GM23338 (cell line): ENCODE data around the gene ERBB4. TPM values are rescaled to one million over a fixed set of nuclear protein-coding genes. Genes with fewer than 3 reads are reported as not detected.

Experiments
- ATAC-seq: fragments of 200-7000 bp; cut with Tn5 transposase; 3 replicates; pipeline ENCODE4 v1.9.1; 2020
- DNase-seq: peaks from one replicate; pipeline ENCODE4 v3.0.0-alpha.2; 2015; ENCODE audit warnings: low spot score
- H2AFZ ChIP-seq: fragments of 200-600 bp; sonication (generic); 2 replicates; pipeline ENCODE4 v1.8.0; 2016; ENCODE audit warnings: antibody characterized with exemption, mild to moderate bottlenecking, moderate library complexity
- H3F3A ChIP-seq: fragments of 200-600 bp; sonication (generic); replicated peaks from 2 replicates; pipeline ENCODE4 v1.8.0; 2017; ENCODE audit warnings: antibody characterized with exemption, mixed run types, low read depth
- H3K27ac ChIP-seq: fragments of 200-600 bp; sonication (generic); 2 replicates; pipeline ENCODE4 v1.6.1; 2016; ENCODE audit warnings: low read depth
- H3K27me3 ChIP-seq: fragments of 200-600 bp; sonication (generic); 2 replicates; pipeline ENCODE4 v1.8.0; 2016; ENCODE audit warnings: mild to moderate bottlenecking, mixed run types, moderate library complexity; ENCODE audit not compliant: insufficient read depth
- H3K36me3 ChIP-seq: fragments of 200-600 bp; sonication (generic); 2 replicates; pipeline ENCODE4 v1.8.0; 2016; ENCODE audit warnings: mild to moderate bottlenecking; ENCODE audit not compliant: insufficient read depth
- H3K4me1 ChIP-seq: fragments of 200-600 bp; sonication (generic); 2 replicates; pipeline ENCODE4 v1.8.0; 2016; ENCODE audit warnings: mild to moderate bottlenecking, moderate library complexity; ENCODE audit not compliant: insufficient read depth
- H3K4me2 ChIP-seq: fragments of 200-600 bp; sonication (generic); 2 replicates; pipeline ENCODE4 v1.7.1; 2017; ENCODE audit warnings: mixed run types
- H3K4me3 ChIP-seq: fragments of 200-600 bp; sonication (generic); 2 replicates; pipeline ENCODE4 v1.6.1; 2016; ENCODE audit warnings: mixed run types
- H3K79me2 ChIP-seq: fragments of 200-600 bp; sonication (generic); replicated peaks from 2 replicates; pipeline ENCODE4 v1.8.0; 2017; ENCODE audit warnings: mild to moderate bottlenecking; ENCODE audit not compliant: insufficient read depth
- H3K9me2 ChIP-seq: fragments of 200-600 bp; sonication (generic); 2 replicates; pipeline ENCODE4 v1.8.0; 2017; ENCODE audit not compliant: insufficient read depth
- H4K20me1 ChIP-seq: fragments of 200-600 bp; sonication (generic); replicated peaks from 2 replicates; pipeline ENCODE4 v1.8.0; 2017; ENCODE audit warnings: mild to moderate bottlenecking; ENCODE audit not compliant: insufficient read depth
- H3K27ac Mint-ChIP-seq: 2 replicates; pipeline ENCODE4 v1.8.0; 2020; ENCODE audit warnings: inconsistent platforms, mild to moderate bottlenecking, moderate library complexity, mixed read lengths
- H3K27me3 Mint-ChIP-seq: 3 replicates; pipeline ENCODE4 v1.8.0; 2022; ENCODE audit warnings: low read depth, mild to moderate bottlenecking, moderate library complexity, mixed read lengths, inconsistent platforms; ENCODE audit not compliant: insufficient read depth, poor library complexity
- H3K36me3 Mint-ChIP-seq: 3 replicates; pipeline ENCODE4 v1.8.0; 2021; ENCODE audit warnings: low read depth, mild to moderate bottlenecking, inconsistent platforms, moderate library complexity, mixed read lengths
- H3K4me1 Mint-ChIP-seq: 3 replicates; pipeline ENCODE4 v1.8.0; 2020; ENCODE audit warnings: mild to moderate bottlenecking, inconsistent platforms, mixed read lengths
- H3K4me3 Mint-ChIP-seq: 3 replicates; pipeline ENCODE4 v1.8.0; 2021; ENCODE audit warnings: moderate library complexity, mild to moderate bottlenecking, inconsistent platforms, mixed read lengths
- H3K9me3 Mint-ChIP-seq: 3 replicates; pipeline ENCODE4 v1.8.0; 2020; ENCODE audit warnings: moderate library complexity, mild to moderate bottlenecking, inconsistent platforms, mixed read lengths
- CREB1 ChIP-seq: fragments of 250-450 bp; sonication (Bioruptor Pico); IDR thresholded peaks from 2 replicates; pipeline ENCODE4 v1.5.0; 2020; ENCODE audit warnings: low read depth, mild to moderate bottlenecking, moderate library complexity
- EZH2 ChIP-seq: fragments of 200-600 bp; sonication (generic); IDR thresholded peaks from one replicate; pipeline ENCODE4 v1.8.0; 2017; ENCODE audit warnings: antibody characterized with exemption, mild to moderate bottlenecking, low read depth; ENCODE audit not compliant: unreplicated experiment
- JUNB ChIP-seq: IDR thresholded peaks from one replicate; pipeline ENCODE4 v1.6.1; 2016; ENCODE audit warnings: antibody characterized with exemption; ENCODE audit not compliant: unreplicated experiment
- POLR2AphosphoS5 ChIP-seq: IDR thresholded peaks from 2 replicates; pipeline ENCODE4 v1.6.1; 2016; ENCODE audit warnings: antibody characterized with exemption, low read depth
- STAT1 ChIP-seq: IDR thresholded peaks from one replicate; pipeline ENCODE4 v1.6.1; 2016; ENCODE audit warnings: antibody characterized with exemption; ENCODE audit not compliant: unreplicated experiment
- ZNF114 ChIP-seq: fragments of 250-450 bp; sonication (Bioruptor Pico); IDR thresholded peaks from 2 replicates; pipeline ENCODE4 v1.5.0; 2020; ENCODE audit warnings: mild to moderate bottlenecking, moderate library complexity
- ZNF331 ChIP-seq: fragments of 250-450 bp; sonication (Bioruptor Pico); IDR thresholded peaks from 2 replicates; pipeline ENCODE4 v1.5.0; 2020; ENCODE audit warnings: low read depth, mild to moderate bottlenecking, moderate library complexity
- polyA plus RNA-seq: library from polyadenylated mRNA; unstranded; fragments of >200 nt; fragmentation: Nextera tagmentation; extraction: Ambion mirVana; gene quantifications from 2 replicates; pipeline ENCODE4 v1.2.1, GENCODE V29; 2016
- total RNA-seq: library from RNA; depleted of rRNA; stranded (reverse); fragments of >200 nt; shearing (Covaris generic); gene quantifications from 2 replicates; pipeline ENCODE4 v1.2.3, GENCODE V29; 2014
- TF ChIP-seq, protein P1 (sequence below): IDR thresholded peaks from one replicate; pipeline ENCODE4 v1.6.1; 2018; ENCODE audit warnings: antibody characterized with exemption; ENCODE audit not compliant: unreplicated experiment
- TF ChIP-seq, protein P2 (sequence below): IDR thresholded peaks from 2 replicates; pipeline ENCODE4 v1.6.1; 2016; ENCODE audit warnings: antibody characterized with exemption
- TF ChIP-seq, protein P3 (sequence below), 2 experiments: fragments of 200-600 bp in 1 of 2; sonication (generic) in 1 of 2; conservative IDR thresholded peaks; 2 replicates each; pipeline versions ENCODE4 v1.5.1 to v1.6.1; 2016 to 2017; ENCODE audit warnings: antibody characterized with exemption in 2 of 2, low read depth in 2 of 2, mild to moderate bottlenecking in 2 of 2, moderate library complexity in 1 of 2
- TF ChIP-seq, protein P4 (sequence below): fragments of 250-450 bp; sonication (Bioruptor Pico); IDR thresholded peaks from 2 replicates; pipeline ENCODE4 v1.5.0; 2020; ENCODE audit warnings: mild to moderate bottlenecking, moderate library complexity

Gene ERBB4
- total and polyA plus RNA-seq, 2 experiments from 2014 or later: 0.73 to 1.1 TPM

DNA sequence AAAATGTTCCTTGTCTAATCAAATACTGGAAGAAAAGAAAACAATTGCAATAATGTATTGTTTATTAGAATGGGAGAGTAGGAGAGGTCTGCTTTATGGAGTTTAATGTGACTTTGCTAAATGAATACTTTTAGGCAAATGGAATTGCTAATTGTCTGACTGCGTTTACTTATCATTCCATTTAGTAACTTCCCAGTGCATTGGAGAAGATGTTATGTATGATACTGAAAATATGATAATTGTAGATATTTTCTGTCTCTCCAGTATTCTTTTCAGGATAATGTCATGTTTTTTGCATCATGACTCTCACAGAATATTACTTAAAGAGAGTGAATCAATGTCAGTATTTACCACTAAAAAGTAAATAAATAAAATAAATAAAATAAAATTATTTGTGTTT, 8.1 kb upstream of the ERBB4 start:
- Mint-ChIP-seq H3K27ac (no peak overlapping the region), H3K36me3 (no peaks in the 10 kb centered on the region), H3K4me1 (peaks cover 10% of the 10 kb centered on the region; the same call in 2 of the 3 replicates), H3K9me3 (no peaks in the 10 kb centered on the region), H3K4me3 (no peak overlapping the region), H3K27me3 (no peaks in the 10 kb centered on the region)
- TF ChIP-seq, protein P1, sequence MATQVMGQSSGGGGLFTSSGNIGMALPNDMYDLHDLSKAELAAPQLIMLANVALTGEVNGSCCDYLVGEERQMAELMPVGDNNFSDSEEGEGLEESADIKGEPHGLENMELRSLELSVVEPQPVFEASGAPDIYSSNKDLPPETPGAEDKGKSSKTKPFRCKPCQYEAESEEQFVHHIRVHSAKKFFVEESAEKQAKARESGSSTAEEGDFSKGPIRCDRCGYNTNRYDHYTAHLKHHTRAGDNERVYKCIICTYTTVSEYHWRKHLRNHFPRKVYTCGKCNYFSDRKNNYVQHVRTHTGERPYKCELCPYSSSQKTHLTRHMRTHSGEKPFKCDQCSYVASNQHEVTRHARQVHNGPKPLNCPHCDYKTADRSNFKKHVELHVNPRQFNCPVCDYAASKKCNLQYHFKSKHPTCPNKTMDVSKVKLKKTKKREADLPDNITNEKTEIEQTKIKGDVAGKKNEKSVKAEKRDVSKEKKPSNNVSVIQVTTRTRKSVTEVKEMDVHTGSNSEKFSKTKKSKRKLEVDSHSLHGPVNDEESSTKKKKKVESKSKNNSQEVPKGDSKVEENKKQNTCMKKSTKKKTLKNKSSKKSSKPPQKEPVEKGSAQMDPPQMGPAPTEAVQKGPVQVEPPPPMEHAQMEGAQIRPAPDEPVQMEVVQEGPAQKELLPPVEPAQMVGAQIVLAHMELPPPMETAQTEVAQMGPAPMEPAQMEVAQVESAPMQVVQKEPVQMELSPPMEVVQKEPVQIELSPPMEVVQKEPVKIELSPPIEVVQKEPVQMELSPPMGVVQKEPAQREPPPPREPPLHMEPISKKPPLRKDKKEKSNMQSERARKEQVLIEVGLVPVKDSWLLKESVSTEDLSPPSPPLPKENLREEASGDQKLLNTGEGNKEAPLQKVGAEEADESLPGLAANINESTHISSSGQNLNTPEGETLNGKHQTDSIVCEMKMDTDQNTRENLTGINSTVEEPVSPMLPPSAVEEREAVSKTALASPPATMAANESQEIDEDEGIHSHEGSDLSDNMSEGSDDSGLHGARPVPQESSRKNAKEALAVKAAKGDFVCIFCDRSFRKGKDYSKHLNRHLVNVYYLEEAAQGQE: no peak
- TF ChIP-seq, protein P2, sequence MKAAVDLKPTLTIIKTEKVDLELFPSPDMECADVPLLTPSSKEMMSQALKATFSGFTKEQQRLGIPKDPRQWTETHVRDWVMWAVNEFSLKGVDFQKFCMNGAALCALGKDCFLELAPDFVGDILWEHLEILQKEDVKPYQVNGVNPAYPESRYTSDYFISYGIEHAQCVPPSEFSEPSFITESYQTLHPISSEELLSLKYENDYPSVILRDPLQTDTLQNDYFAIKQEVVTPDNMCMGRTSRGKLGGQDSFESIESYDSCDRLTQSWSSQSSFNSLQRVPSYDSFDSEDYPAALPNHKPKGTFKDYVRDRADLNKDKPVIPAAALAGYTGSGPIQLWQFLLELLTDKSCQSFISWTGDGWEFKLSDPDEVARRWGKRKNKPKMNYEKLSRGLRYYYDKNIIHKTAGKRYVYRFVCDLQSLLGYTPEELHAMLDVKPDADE: no peak
- TF ChIP-seq, protein P3, sequence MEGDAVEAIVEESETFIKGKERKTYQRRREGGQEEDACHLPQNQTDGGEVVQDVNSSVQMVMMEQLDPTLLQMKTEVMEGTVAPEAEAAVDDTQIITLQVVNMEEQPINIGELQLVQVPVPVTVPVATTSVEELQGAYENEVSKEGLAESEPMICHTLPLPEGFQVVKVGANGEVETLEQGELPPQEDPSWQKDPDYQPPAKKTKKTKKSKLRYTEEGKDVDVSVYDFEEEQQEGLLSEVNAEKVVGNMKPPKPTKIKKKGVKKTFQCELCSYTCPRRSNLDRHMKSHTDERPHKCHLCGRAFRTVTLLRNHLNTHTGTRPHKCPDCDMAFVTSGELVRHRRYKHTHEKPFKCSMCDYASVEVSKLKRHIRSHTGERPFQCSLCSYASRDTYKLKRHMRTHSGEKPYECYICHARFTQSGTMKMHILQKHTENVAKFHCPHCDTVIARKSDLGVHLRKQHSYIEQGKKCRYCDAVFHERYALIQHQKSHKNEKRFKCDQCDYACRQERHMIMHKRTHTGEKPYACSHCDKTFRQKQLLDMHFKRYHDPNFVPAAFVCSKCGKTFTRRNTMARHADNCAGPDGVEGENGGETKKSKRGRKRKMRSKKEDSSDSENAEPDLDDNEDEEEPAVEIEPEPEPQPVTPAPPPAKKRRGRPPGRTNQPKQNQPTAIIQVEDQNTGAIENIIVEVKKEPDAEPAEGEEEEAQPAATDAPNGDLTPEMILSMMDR (conservative IDR thresholded peaks at IDR 0.05; ENCODE audit: low read depth in 2 of 2): no peak
- TF ChIP-seq ZNF114 (CRISPR knock-in tag) (no peak), ZNF331 (CRISPR knock-in tag) (no peak), EZH2 (no peak), STAT1 (no peak), POLR2AphosphoS5 (no peak), CREB1 (CRISPR knock-in tag) (no peak), JUNB (no peak)
- TF ChIP-seq, protein P4, sequence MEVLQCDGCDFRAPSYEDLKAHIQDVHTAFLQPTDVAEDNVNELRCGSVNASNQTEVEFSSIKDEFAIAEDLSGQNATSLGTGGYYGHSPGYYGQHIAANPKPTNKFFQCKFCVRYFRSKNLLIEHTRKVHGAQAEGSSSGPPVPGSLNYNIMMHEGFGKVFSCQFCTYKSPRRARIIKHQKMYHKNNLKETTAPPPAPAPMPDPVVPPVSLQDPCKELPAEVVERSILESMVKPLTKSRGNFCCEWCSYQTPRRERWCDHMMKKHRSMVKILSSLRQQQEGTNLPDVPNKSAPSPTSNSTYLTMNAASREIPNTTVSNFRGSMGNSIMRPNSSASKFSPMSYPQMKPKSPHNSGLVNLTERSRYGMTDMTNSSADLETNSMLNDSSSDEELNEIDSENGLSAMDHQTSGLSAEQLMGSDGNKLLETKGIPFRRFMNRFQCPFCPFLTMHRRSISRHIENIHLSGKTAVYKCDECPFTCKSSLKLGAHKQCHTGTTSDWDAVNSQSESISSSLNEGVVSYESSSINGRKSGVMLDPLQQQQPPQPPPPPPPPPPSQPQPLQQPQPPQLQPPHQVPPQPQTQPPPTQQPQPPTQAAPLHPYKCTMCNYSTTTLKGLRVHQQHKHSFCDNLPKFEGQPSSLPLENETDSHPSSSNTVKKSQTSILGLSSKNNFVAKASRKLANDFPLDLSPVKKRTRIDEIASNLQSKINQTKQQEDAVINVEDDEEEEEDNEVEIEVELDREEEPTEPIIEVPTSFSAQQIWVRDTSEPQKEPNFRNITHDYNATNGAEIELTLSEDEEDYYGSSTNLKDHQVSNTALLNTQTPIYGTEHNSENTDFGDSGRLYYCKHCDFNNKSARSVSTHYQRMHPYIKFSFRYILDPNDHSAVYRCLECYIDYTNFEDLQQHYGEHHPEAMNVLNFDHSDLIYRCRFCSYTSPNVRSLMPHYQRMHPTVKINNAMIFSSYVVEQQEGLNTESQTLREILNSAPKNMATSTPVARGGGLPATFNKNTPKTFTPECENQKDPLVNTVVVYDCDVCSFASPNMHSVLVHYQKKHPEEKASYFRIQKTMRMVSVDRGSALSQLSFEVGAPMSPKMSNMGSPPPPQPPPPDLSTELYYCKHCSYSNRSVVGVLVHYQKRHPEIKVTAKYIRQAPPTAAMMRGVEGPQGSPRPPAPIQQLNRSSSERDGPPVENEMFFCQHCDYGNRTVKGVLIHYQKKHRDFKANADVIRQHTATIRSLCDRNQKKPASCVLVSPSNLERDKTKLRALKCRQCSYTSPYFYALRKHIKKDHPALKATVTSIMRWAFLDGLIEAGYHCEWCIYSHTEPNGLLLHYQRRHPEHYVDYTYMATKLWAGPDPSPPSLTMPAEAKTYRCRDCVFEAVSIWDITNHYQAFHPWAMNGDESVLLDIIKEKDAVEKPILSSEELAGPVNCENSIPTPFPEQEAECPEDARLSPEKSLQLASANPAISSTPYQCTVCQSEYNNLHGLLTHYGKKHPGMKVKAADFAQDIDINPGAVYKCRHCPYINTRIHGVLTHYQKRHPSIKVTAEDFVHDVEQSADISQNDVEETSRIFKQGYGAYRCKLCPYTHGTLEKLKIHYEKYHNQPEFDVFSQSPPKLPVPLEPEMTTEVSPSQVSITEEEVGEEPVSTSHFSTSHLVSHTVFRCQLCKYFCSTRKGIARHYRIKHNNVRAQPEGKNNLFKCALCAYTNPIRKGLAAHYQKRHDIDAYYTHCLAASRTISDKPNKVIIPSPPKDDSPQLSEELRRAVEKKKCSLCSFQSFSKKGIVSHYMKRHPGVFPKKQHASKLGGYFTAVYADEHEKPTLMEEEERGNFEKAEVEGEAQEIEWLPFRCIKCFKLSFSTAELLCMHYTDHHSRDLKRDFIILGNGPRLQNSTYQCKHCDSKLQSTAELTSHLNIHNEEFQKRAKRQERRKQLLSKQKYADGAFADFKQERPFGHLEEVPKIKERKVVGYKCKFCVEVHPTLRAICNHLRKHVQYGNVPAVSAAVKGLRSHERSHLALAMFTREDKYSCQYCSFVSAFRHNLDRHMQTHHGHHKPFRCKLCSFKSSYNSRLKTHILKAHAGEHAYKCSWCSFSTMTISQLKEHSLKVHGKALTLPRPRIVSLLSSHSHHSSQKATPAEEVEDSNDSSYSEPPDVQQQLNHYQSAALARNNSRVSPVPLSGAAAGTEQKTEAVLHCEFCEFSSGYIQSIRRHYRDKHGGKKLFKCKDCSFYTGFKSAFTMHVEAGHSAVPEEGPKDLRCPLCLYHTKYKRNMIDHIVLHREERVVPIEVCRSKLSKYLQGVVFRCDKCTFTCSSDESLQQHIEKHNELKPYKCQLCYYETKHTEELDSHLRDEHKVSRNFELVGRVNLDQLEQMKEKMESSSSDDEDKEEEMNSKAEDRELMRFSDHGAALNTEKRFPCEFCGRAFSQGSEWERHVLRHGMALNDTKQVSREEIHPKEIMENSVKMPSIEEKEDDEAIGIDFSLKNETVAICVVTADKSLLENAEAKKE: no peak
- Histone ChIP-seq H3K4me2 (no peak overlapping the region), H3K4me3 (no peak overlapping the region), H3K4me1 (no peaks in the 10 kb centered on the region), H2AFZ (no peak overlapping the region), H3F3A (no peaks in the 10 kb centered on the region), H3K27me3 (no peaks in the 10 kb centered on the region), H3K79me2 (no peaks in the 10 kb centered on the region), H4K20me1 (no peaks in the 10 kb centered on the region), H3K36me3 (no peaks in the 10 kb centered on the region), H3K27ac (no peak overlapping the region), H3K9me2 (no peaks in the 10 kb centered on the region)
- DNase-seq: no peak
- no peak for ATAC-seq
